ENCODE results near the gene RGSL1. TPM values are rescaled to one million over a fixed set of nuclear protein-coding genes. Genes with fewer than 3 reads are reported as not detected.
"Not testable (repeated sequence)": the region's sequence is repeated elsewhere in the genome, so short reads cannot be mapped to it uniquely, and the experiment has no call there.

The RGSL1 gene
- total RNA-seq, 1 donor from 2014 or later, result not detected

GRCh38 chr1:182495693-182496092, 45.7 kb downstream of the RGSL1 start:
- no peak for TF ChIP-seq CTCF (IDR thresholded peaks at IDR 0.05; ENCODE audit: unreplicated experiment)
- H3K4me1 Mint-ChIP-seq, result no peaks in the 10 kb centered on the region
- H3K9me3 Mint-ChIP-seq, result no peaks in the 10 kb centered on the region
- H3K4me3 Mint-ChIP-seq, result no peak overlapping the region
- no peak for DNase-seq (ENCODE audit: low spot score in 2 of 2, unreplicated experiment in 2 of 2)
- no peaks in the 10 kb centered on the region for H3K36me3 Mint-ChIP-seq
- peaks cover 39% of the 10 kb centered on the region for H3K27me3 Mint-ChIP-seq (ENCODE audit: low read depth)
- H3K27ac Mint-ChIP-seq, result no peak overlapping the region

- peaks cover 2% of the 10 kb centered on the region for H3K36me3 Mint-ChIP-seq
- TF ChIP-seq CTCF (IDR thresholded peaks at IDR 0.05; ENCODE audit: unreplicated experiment), result no peak
- no peak overlapping the region for H3K4me3 Mint-ChIP-seq
- H3K27ac Mint-ChIP-seq, result no peak overlapping the region
- H3K9me3 Mint-ChIP-seq, result peaks cover 23% of the 10 kb centered on the region
- H3K4me1 Mint-ChIP-seq, result no peaks in the 10 kb centered on the region
- DNase-seq (ENCODE audit: low spot score in 2 of 2, unreplicated experiment in 2 of 2), result no peak
- H3K27me3 Mint-ChIP-seq (ENCODE audit: low read depth), result peaks cover 3% of the 10 kb centered on the region
Measured at GRCh38 chr1:182507685-182508084, 57.7 kb downstream of the RGSL1 start.

- no peak overlapping the region for H3K4me3 Mint-ChIP-seq
- no peak overlapping the region for H3K27ac Mint-ChIP-seq
- peaks cover 36% of the 10 kb centered on the region for H3K9me3 Mint-ChIP-seq
Measured at GRCh38 chr1:182515556-182515955, 65.6 kb downstream of the RGSL1 start.

GRCh38 chr1:182520736-182521135, 70.8 kb downstream of the RGSL1 start:
- H3K9me3 Mint-ChIP-seq, result peaks cover 39% of the 10 kb centered on the region
- DNase-seq (ENCODE audit: low spot score in 2 of 2, unreplicated experiment in 2 of 2), result no peak
- no peaks in the 10 kb centered on the region for H3K4me1 Mint-ChIP-seq
- no peak overlapping the region for H3K27ac Mint-ChIP-seq
- H3K27me3 Mint-ChIP-seq (ENCODE audit: low read depth), result peaks cover 10% of the 10 kb centered on the region
- no peak for TF ChIP-seq CTCF (IDR thresholded peaks at IDR 0.05; ENCODE audit: unreplicated experiment)
- no peaks in the 10 kb centered on the region for H3K36me3 Mint-ChIP-seq
- no peak overlapping the region for H3K4me3 Mint-ChIP-seq

More at GRCh38 chr1:182515556-182515955, 65.6 kb downstream of the RGSL1 start:
- no peak for DNase-seq (ENCODE audit: low spot score in 2 of 2, unreplicated experiment in 2 of 2)
- Mint-ChIP-seq H3K4me1 (no peaks in the 10 kb centered on the region), H3K36me3 (no peaks in the 10 kb centered on the region), H3K27me3 (ENCODE audit: low read depth) (peaks cover 8% of the 10 kb centered on the region)
- TF ChIP-seq CTCF (IDR thresholded peaks at IDR 0.05; ENCODE audit: unreplicated experiment), result no peak

- Mint-ChIP-seq H3K4me1 (no peaks in the 10 kb centered on the region), H3K4me3 (no peak overlapping the region), H3K36me3 (no peaks in the 10 kb centered on the region), H3K9me3 (peaks cover 30% of the 10 kb centered on the region), H3K27me3 (ENCODE audit: low read depth) (peaks cover 15% of the 10 kb centered on the region), H3K27ac (no peak overlapping the region)
- no peak for DNase-seq (ENCODE audit: low spot score in 2 of 2, unreplicated experiment in 2 of 2)
- TF ChIP-seq CTCF (IDR thresholded peaks at IDR 0.05; ENCODE audit: unreplicated experiment), result no peak
Measured at GRCh38 chr1:182525342-182525741, 75.4 kb downstream of the RGSL1 start.

GRCh38 chr1:182527680-182528079, 77.7 kb downstream of the RGSL1 start:
- Mint-ChIP-seq H3K9me3 (peaks cover 30% of the 10 kb centered on the region), H3K27me3 (ENCODE audit: low read depth) (peaks cover 28% of the 10 kb centered on the region), H3K36me3 (no peaks in the 10 kb centered on the region), H3K4me1 (no peaks in the 10 kb centered on the region), H3K27ac (no peak overlapping the region), H3K4me3 (no peak overlapping the region)
- DNase-seq (ENCODE audit: low spot score in 2 of 2, unreplicated experiment in 2 of 2), result no peak
- TF ChIP-seq CTCF (IDR thresholded peaks at IDR 0.05; ENCODE audit: unreplicated experiment), result no peak

- H3K27ac Mint-ChIP-seq; DNase-seq (ENCODE audit: low spot score in 2 of 2, unreplicated experiment in 2 of 2); H3K4me3 Mint-ChIP-seq; H3K4me1 Mint-ChIP-seq; H3K36me3 Mint-ChIP-seq: not testable (repeated sequence)
- H3K9me3 Mint-ChIP-seq, result peaks cover 30% of the 10 kb centered on the region
- H3K27me3 Mint-ChIP-seq (ENCODE audit: low read depth), result peaks cover 28% of the 10 kb centered on the region
Measured at GRCh38 chr1:182528206-182528605, 78.3 kb downstream of the RGSL1 start.

Measured in mesothelial cell of epicardium (in vitro differentiated cells).